ENCODE results near the gene XRCC5. TPM values are rescaled to one million over a fixed set of nuclear protein-coding genes. Genes with fewer than 3 reads are reported as not detected.

The XRCC5 gene
- total RNA-seq, 1 experiment from 2014 or later = 618 TPM

DNA sequence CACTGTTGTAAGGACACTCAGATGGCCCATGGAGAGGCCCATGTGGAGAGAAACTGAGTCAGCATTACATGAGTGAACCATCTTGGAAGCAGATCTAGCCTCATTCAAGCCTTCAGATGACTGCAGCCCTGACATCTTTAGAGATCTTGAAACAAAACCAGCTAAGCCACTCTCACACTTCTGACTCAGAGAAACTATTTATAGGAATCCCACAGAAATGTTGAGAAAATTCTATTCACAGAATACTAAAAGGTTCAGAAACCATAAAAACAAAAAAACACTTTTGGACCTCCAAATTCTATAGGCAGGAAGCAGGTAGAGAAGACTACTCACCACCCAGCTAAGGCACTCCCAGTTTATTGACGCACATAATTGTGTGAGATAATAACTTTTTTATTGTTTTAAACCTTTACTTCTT lies 18.8 kb upstream of the XRCC5 start:
- no peaks in the 10 kb centered on the region; a peak in 1 of 7 replicates for H3K36me3 Mint-ChIP-seq (ENCODE audit: insufficient read depth in 1 of 3, low read depth in 3 of 3)
- Histone ChIP-seq H4K91ac (ENCODE audit: insufficient read length, low read depth, low read length) (no peak overlapping the region), H2BK20ac (ENCODE audit: low read depth, low read length, poor library complexity, severe bottlenecking) (no peak overlapping the region), H2BK120ac (ENCODE audit: low read depth, low read length, poor library complexity, severe bottlenecking) (no peak overlapping the region), H3K14ac (ENCODE audit: insufficient read depth, low read length) (no peak overlapping the region), H3K9ac (ENCODE audit: extremely low read depth, insufficient read length, low read length) (no peak overlapping the region), H2BK12ac (ENCODE audit: insufficient read length, low read depth, low read length) (no peak overlapping the region), H2BK15ac (ENCODE audit: low read depth, low read length) (no peak overlapping the region), H3K79me2 (ENCODE audit: insufficient read depth, low read length) (no peaks in the 10 kb centered on the region), H3K9me3 (ENCODE audit: control insufficient read depth, low read depth, low read length) (no peaks in the 10 kb centered on the region), H3K23me2 (ENCODE audit: insufficient read length, low read depth, low read length, poor library complexity, severe bottlenecking) (no peaks in the 10 kb centered on the region), H3K18ac (ENCODE audit: insufficient read length, low read depth, low read length) (no peak overlapping the region), H3K27ac (ENCODE audit: insufficient read length, low read depth, low read length) (no peak overlapping the region), H2BK5ac (ENCODE audit: insufficient read length, low read length) (no peak overlapping the region), H4K20me1 (ENCODE audit: control insufficient read depth, insufficient read depth, insufficient read length) (no peaks in the 10 kb centered on the region), H3K27me3 (ENCODE audit: insufficient read depth, low read length) (no peaks in the 10 kb centered on the region), H3T11ph (ENCODE audit: low read length) (no peak overlapping the region), H2AK5ac (ENCODE audit: insufficient read length, low read length) (no peak overlapping the region), H3K56ac (ENCODE audit: insufficient read length, low read depth, low read length) (no peak overlapping the region), H3K4ac (ENCODE audit: low read depth, low read length) (no peak overlapping the region), H3K4me2 (ENCODE audit: insufficient read depth, insufficient read length, low read length) (no peak overlapping the region), H2AFZ (ENCODE audit: low read length) (no peak overlapping the region), H3K23ac (ENCODE audit: insufficient read length, low read depth, low read length) (no peak overlapping the region), H4K8ac (replicated peaks; ENCODE audit: insufficient read length, low read depth, low read length) (no peak overlapping the region), H4K5ac (ENCODE audit: insufficient read length, low read depth, low read length) (no peak overlapping the region), H3K79me1 (ENCODE audit: insufficient read depth, low read depth, low read length, poor library complexity, severe bottlenecking) (no peaks in the 10 kb centered on the region), H3K4me1 (ENCODE audit: insufficient read depth, low read length) (no peaks in the 10 kb centered on the region)
- H3K9me3 Mint-ChIP-seq = no peaks in the 10 kb centered on the region
- H3K4me1 Mint-ChIP-seq = no peaks in the 10 kb centered on the region
- TF ChIP-seq, protein P1, sequence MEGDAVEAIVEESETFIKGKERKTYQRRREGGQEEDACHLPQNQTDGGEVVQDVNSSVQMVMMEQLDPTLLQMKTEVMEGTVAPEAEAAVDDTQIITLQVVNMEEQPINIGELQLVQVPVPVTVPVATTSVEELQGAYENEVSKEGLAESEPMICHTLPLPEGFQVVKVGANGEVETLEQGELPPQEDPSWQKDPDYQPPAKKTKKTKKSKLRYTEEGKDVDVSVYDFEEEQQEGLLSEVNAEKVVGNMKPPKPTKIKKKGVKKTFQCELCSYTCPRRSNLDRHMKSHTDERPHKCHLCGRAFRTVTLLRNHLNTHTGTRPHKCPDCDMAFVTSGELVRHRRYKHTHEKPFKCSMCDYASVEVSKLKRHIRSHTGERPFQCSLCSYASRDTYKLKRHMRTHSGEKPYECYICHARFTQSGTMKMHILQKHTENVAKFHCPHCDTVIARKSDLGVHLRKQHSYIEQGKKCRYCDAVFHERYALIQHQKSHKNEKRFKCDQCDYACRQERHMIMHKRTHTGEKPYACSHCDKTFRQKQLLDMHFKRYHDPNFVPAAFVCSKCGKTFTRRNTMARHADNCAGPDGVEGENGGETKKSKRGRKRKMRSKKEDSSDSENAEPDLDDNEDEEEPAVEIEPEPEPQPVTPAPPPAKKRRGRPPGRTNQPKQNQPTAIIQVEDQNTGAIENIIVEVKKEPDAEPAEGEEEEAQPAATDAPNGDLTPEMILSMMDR (conservative IDR thresholded peaks at IDR 0.05) = no peak
- H3K27me3 Mint-ChIP-seq (ENCODE audit: low read depth) = peaks cover 4% of the 10 kb centered on the region
- no peak overlapping the region; a peak in 1 of 7 replicates for H3K27ac Mint-ChIP-seq
- DNase-seq = no peak
- WGBS (ENCODE audit: extremely low coverage, insufficient read length, low lambda C conversion rate) = no CpG with 5 or more reads among the region's 1 CpG
- H3K4me3 Mint-ChIP-seq = no peak overlapping the region
